Brain microvascular endothelial cell (primary cell): ENCODE results near the gene PDE6D.
"Not testable (repeated sequence)": the region's sequence is repeated elsewhere in the genome, so short reads cannot be mapped to it uniquely, and the experiment has no call there.

Experiments
- DNase-seq: peaks from one replicate; pipeline ENCODE4 v3.0.0-alpha.2; 2020
- H3K27ac ChIP-seq: fragments of 250-450 bp; sonication (Bioruptor Pico); 2 replicates; pipeline ENCODE4 v1.5.1; 2020; ENCODE audit warnings: mild to moderate bottlenecking, moderate library complexity
- H3K27me3 ChIP-seq: fragments of 250-450 bp; sonication (Bioruptor Pico); replicated peaks from 2 replicates; pipeline ENCODE4 v1.5.1; 2020; ENCODE audit warnings: mild to moderate bottlenecking
- H3K36me3 ChIP-seq: fragments of 250-450 bp; sonication (Bioruptor Pico); replicated peaks from 2 replicates; pipeline ENCODE4 v1.5.1; 2020; ENCODE audit warnings: mild to moderate bottlenecking
- H3K4me3 ChIP-seq: 2 replicates; pipeline ENCODE4 v1.5.1; 2011; ENCODE audit warnings: low read depth, mild to moderate bottlenecking, control low read depth, low read length, moderate library complexity
- CTCF ChIP-seq: IDR thresholded peaks from 2 replicates; pipeline ENCODE4 v1.5.1; 2011; ENCODE audit warnings: low read depth, mild to moderate bottlenecking, moderate library complexity, low read length, control low read depth, inconsistent platforms; ENCODE audit errors: missing control alignments
- in situ Hi-C: cut with HindIII; loops from 2 replicates; pipeline ENCODE4 v1.10.0; 2017; ENCODE audit warnings: low sequenced_read_pairs, low pct_ligation_motif_present

PDE6D gene

GRCh38 chr2:231764124-231764523, 17.0 kb downstream of the PDE6D start:
- no peaks in the 10 kb centered on the region for H3K27me3 ChIP-seq

GRCh38 chr2:231761735-231762134, 19.3 kb downstream of the PDE6D start:
- Histone ChIP-seq H3K27ac (no peak overlapping the region), H3K27me3 (no peaks in the 10 kb centered on the region), H3K4me3 (no peak overlapping the region), H3K36me3 (no peaks in the 10 kb centered on the region)
- DNase-seq, result no peak
- in situ Hi-C loops, result no loop called here
- TF ChIP-seq CTCF, result no peak

More at GRCh38 chr2:231764124-231764523, 17.0 kb downstream of the PDE6D start:
- Histone ChIP-seq H3K36me3 (no peaks in the 10 kb centered on the region), H3K27ac (no peak overlapping the region), H3K4me3 (no peak overlapping the region)
- no peak for TF ChIP-seq CTCF
- DNase-seq, result no peak
- in situ Hi-C loops, result no loop called here

- Histone ChIP-seq H3K27ac (no peak overlapping the region), H3K36me3 (no peaks in the 10 kb centered on the region), H3K4me3 (no peak overlapping the region), H3K27me3 (no peaks in the 10 kb centered on the region)
- TF ChIP-seq CTCF, result no peak
- in situ Hi-C loops, result no loop called here
- DNase-seq, result no peak
Observed at GRCh38 chr2:231752061-231752460, 29.0 kb downstream of the PDE6D start.

- no peak overlapping the region for H3K4me3 ChIP-seq
- in situ Hi-C loops, result no loop called here
- no peaks in the 10 kb centered on the region for H3K36me3 ChIP-seq
- no peak for DNase-seq
- H3K27me3 ChIP-seq, result no peaks in the 10 kb centered on the region
- TF ChIP-seq CTCF, result no peak
- no peak overlapping the region for H3K27ac ChIP-seq
Observed at GRCh38 chr2:231751042-231751815, 29.9 kb downstream of the PDE6D start.

- H3K4me3 ChIP-seq, H3K27ac ChIP-seq, DNase-seq, H3K36me3 ChIP-seq, in situ Hi-C loops, H3K27me3 ChIP-seq: not testable (repeated sequence)
Observed at GRCh38 chr2:231749016-231749415, 32.1 kb downstream of the PDE6D start.

- not testable (repeated sequence) for DNase-seq
Observed at GRCh38 chr2:231748153-231748896, 32.8 kb downstream of the PDE6D start.

More at GRCh38 chr2:231748153-231748896, 32.8 kb downstream of the PDE6D start:
- H3K27ac ChIP-seq, H3K36me3 ChIP-seq, H3K27me3 ChIP-seq, H3K4me3 ChIP-seq, in situ Hi-C loops: not testable (repeated sequence)
